Ishikawa (cell line): ENCODE data around the gene MAGOH.

Experiments
- CEBPB ChIP-seq: IDR thresholded peaks from 2 replicates; pipeline ENCODE4 v1.6.1; 2012
- CREB1 ChIP-seq: IDR thresholded peaks from 2 replicates; pipeline ENCODE4 v1.6.1; 2012; ENCODE audit warnings: low read depth
- EGR1 ChIP-seq: IDR thresholded peaks from 2 replicates; pipeline ENCODE4 v1.6.1; 2012
- EP300 ChIP-seq: IDR thresholded peaks from 2 replicates; pipeline ENCODE4 v1.6.1; 2012; ENCODE audit warnings: borderline replicate concordance
- FOXM1 ChIP-seq: IDR thresholded peaks from 2 replicates; pipeline ENCODE4 v1.6.1; 2012; ENCODE audit warnings: low read depth, borderline replicate concordance
- NFIC ChIP-seq: IDR thresholded peaks from 2 replicates; pipeline ENCODE4 v1.6.1; 2012
- RAD21 ChIP-seq: IDR thresholded peaks from 2 replicates; pipeline ENCODE4 v1.6.1; 2012; ENCODE audit warnings: low read depth
- TAF1 ChIP-seq: IDR thresholded peaks from 2 replicates; pipeline ENCODE4 v1.6.1; 2012; ENCODE audit warnings: low read depth, mild to moderate bottlenecking
- TCF12 ChIP-seq: IDR thresholded peaks from 2 replicates; pipeline ENCODE4 v1.6.1; 2012; ENCODE audit warnings: low read depth
- TEAD4 ChIP-seq: IDR thresholded peaks from 2 replicates; pipeline ENCODE4 v1.6.1; 2012
- YY1 ChIP-seq: IDR thresholded peaks from 2 replicates; pipeline ENCODE4 v1.6.1; 2012; ENCODE audit warnings: low read depth
- ZBTB7A ChIP-seq: IDR thresholded peaks from 2 replicates; pipeline ENCODE4 v1.6.1; 2012; ENCODE audit warnings: low read depth
- TF ChIP-seq, protein P1 (sequence below): IDR thresholded peaks from 2 replicates; pipeline ENCODE4 v1.6.1; 2012
- TF ChIP-seq, protein P2 (sequence below): IDR thresholded peaks from 2 replicates; pipeline ENCODE4 v1.6.1; 2012; ENCODE audit warnings: low read depth, mild to moderate bottlenecking
- TF ChIP-seq, protein P3 (sequence below): IDR thresholded peaks from 2 replicates; pipeline ENCODE4 v1.6.1; 2012

Gene MAGOH

DNA sequence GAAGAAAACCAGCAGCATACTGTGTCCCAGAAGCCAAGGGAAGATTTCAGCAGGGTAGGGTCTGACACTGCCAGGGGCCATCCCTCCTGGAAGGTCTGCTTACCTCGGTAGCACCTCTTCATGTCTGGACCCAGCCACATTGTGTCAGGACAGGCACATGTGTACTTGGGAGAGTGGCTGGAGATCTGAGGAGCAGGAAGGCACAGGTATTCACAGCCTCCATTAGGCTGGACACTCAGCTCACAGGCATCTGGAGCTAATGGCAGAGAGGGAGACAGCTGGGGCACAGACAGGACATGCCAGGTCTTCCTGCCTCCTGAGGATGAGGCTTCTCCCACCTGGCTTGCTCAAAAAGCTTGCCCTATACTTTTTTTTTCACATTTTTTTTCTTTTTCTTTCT is 19.9 kb upstream of the MAGOH start:
- TF ChIP-seq, protein P1, sequence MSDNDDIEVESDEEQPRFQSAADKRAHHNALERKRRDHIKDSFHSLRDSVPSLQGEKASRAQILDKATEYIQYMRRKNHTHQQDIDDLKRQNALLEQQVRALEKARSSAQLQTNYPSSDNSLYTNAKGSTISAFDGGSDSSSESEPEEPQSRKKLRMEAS = no peak
- TF ChIP-seq TEAD4 (no peak), NFIC (no peak), EGR1 (no peak), TCF12 (no peak), ZBTB7A (no peak), YY1 (no peak), CEBPB (no peak), EP300 (no peak), TAF1 (no peak), RAD21 (no peak)
- TF ChIP-seq, protein P2, sequence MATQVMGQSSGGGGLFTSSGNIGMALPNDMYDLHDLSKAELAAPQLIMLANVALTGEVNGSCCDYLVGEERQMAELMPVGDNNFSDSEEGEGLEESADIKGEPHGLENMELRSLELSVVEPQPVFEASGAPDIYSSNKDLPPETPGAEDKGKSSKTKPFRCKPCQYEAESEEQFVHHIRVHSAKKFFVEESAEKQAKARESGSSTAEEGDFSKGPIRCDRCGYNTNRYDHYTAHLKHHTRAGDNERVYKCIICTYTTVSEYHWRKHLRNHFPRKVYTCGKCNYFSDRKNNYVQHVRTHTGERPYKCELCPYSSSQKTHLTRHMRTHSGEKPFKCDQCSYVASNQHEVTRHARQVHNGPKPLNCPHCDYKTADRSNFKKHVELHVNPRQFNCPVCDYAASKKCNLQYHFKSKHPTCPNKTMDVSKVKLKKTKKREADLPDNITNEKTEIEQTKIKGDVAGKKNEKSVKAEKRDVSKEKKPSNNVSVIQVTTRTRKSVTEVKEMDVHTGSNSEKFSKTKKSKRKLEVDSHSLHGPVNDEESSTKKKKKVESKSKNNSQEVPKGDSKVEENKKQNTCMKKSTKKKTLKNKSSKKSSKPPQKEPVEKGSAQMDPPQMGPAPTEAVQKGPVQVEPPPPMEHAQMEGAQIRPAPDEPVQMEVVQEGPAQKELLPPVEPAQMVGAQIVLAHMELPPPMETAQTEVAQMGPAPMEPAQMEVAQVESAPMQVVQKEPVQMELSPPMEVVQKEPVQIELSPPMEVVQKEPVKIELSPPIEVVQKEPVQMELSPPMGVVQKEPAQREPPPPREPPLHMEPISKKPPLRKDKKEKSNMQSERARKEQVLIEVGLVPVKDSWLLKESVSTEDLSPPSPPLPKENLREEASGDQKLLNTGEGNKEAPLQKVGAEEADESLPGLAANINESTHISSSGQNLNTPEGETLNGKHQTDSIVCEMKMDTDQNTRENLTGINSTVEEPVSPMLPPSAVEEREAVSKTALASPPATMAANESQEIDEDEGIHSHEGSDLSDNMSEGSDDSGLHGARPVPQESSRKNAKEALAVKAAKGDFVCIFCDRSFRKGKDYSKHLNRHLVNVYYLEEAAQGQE = no peak
- TF ChIP-seq, protein P3, sequence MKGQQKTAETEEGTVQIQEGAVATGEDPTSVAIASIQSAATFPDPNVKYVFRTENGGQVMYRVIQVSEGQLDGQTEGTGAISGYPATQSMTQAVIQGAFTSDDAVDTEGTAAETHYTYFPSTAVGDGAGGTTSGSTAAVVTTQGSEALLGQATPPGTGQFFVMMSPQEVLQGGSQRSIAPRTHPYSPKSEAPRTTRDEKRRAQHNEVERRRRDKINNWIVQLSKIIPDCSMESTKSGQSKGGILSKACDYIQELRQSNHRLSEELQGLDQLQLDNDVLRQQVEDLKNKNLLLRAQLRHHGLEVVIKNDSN = no peak

DNA sequence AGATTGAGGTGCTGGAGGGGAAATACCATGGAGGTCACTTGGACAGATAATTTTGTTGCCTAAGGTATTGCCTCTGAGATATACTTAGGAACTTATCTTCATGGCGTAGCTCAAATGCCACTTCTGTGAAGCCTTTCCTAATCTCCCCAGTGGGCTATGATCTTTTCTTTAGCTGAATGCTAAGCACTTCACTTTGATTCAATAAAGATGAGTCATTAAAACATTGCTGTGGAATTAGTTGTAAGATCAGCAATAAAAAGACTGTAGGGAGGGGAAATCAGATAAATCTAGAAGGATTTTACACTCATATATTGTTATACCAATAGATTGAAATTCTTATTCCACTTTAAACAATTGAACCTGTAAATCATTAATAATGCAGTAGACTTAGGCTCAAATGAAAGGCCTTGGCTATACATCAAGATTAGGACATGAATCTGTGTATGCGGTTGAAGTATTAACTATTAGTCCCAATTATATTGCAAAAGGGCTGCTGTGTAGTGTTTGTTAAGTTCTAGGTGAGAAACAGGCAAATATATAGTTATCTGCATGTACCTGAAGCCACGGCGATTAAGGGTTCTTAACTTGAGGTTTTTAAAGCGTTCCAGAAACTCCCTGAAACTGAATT is 19.2 kb upstream of the MAGOH start:
- TF ChIP-seq RAD21 (no peak), EP300 (no peak), ZBTB7A (no peak), TAF1 (no peak), FOXM1 (no peak), EGR1 (no peak), YY1 (no peak), CREB1 (no peak), TEAD4 (no peak)
- TF ChIP-seq, protein P2 = no peak
- TF ChIP-seq, protein P3 = no peak

DNA sequence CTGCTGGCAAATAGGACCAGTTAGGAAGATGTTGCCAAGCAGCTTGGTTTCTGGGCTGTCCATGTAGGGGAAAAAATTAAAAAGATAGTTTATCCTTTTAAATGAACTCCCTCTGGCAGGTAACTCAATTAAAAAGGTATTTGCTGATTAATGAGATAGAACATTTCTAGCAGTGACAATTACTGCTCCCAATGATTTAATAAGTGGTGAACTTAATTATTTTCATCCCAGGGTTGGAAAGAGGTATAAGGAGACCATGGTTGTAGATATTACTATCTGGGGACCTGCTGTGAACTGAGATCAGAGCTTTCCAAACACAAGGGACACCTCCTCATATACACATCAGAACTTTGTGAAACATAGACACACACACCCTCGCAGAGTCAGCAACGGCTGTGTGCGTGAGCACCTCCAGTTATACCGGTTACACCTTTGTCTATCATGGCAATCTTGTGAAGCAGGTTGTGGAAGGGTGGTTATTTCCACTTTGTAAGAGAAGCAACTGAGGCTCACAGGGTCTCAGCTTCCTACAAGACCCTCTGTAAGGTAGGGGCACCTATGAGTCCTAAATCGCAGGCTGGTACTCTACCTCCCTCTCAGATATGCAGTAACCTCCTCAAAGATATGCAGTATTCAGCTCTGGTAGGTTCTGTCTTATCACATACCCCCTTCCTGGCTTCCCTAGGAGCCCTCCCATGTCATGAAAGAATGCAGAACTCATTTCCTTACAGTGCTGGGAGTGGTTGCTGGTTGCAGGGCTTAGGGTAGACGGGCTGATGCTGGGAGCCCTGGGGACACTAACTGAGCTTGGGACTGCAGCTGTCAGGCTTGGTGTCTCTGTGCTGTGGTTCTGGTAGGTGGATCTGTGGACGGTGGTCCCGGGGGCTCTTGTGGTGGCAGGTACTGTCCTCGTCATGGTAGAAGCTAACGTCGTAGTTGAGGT is 18.5 kb upstream of the MAGOH start:
- TF ChIP-seq TAF1 (no peak), EGR1 (no peak), ZBTB7A (no peak), EP300 (no peak)
- TF ChIP-seq, protein P1 = no peak

DNA sequence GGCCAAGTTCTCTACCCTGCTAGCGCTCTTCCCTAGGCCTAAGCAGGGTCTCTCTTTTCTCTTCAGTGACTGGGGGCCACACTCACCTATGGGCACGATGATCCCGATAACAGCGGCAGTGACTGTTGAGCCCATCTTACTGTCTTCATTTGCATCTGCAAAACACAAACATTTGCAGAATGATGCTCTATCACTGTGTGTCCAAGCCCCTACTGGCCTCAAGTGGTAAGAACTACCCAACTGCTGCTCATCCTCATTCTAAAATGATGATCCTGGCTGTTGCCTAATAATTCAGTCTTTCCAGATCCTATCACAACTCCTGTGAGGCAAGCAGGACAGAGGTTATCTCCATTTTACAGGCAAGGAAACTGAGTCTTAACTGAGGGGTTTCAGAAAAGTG is 16.7 kb upstream of the MAGOH start:
- TF ChIP-seq CREB1 = no peak
- no peak for TF ChIP-seq TCF12
- no peak for TF ChIP-seq ZBTB7A
- TF ChIP-seq TEAD4 = no peak
- TF ChIP-seq, protein P2 = no peak
- TF ChIP-seq, protein P3 = no peak
- TF ChIP-seq, protein P1 = no peak
- no peak for TF ChIP-seq CEBPB
- no peak for TF ChIP-seq RAD21
- no peak for TF ChIP-seq NFIC
- TF ChIP-seq TAF1 = no peak
- no peak for TF ChIP-seq YY1
- no peak for TF ChIP-seq EGR1
- no peak for TF ChIP-seq FOXM1
- TF ChIP-seq EP300 = no peak
